Hepatocyte (in vitro differentiated cells): ENCODE data around the gene PER2.

Experiments used
- EZH2 ChIP-seq: fragments of 200-600 bp; sonication (generic); IDR thresholded peaks from 2 replicates; pipeline ENCODE4 v1.6.1; 2016; ENCODE audit warnings: antibody characterized with exemption, mild to moderate bottlenecking, borderline replicate concordance
- EZH2phosphoT487 ChIP-seq: fragments of 200-600 bp; sonication (generic); IDR thresholded peaks from one replicate; pipeline ENCODE4 v1.6.1; 2018; ENCODE audit warnings: antibody characterized with exemption, mild to moderate bottlenecking, low read depth, moderate library complexity; ENCODE audit not compliant: unreplicated experiment, severe bottlenecking
- TF ChIP-seq, protein P1 (sequence below): fragments of 200-600 bp; sonication (generic); IDR thresholded peaks from 2 replicates; pipeline ENCODE4 v1.5.1; 2016; ENCODE audit warnings: antibody characterized with exemption, mild to moderate bottlenecking; ENCODE audit not compliant: poor library complexity

DNA sequence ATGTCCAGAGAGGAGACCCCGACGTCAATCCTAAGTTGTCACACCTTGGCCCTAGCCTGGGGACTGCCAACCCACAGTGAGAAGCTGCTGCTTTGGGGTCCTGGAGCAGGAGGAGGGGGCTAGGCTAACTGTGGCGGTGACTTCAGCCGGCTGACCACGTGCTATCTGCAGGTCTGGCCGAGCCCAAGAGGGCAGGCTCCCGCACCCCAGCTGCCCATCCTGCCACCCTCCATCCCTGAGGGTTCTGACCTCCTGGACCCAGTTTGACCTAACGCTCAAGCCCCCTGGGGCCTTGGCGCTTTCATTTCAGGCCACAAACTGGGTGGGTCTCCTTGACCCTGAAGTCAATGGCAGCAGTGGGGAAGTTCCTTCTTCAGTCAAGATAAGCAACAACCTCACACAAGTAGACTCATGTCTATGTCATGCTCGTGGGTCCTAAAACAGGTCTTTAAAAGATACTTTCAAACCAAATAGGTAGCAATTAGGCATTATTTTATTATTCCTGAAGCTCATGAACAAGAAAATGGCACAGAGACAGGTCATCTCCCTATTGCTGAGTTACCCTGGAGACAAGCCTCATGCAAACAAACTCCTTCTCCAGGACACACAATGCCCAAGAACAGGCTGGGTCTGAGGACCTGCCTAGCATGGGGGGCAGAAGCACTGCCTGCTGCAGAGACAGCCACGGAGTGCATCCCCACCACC, 50.8 kb downstream of the PER2 start:
- TF ChIP-seq EZH2 (no peak), EZH2phosphoT487 (no peak)
- TF ChIP-seq, protein P1, sequence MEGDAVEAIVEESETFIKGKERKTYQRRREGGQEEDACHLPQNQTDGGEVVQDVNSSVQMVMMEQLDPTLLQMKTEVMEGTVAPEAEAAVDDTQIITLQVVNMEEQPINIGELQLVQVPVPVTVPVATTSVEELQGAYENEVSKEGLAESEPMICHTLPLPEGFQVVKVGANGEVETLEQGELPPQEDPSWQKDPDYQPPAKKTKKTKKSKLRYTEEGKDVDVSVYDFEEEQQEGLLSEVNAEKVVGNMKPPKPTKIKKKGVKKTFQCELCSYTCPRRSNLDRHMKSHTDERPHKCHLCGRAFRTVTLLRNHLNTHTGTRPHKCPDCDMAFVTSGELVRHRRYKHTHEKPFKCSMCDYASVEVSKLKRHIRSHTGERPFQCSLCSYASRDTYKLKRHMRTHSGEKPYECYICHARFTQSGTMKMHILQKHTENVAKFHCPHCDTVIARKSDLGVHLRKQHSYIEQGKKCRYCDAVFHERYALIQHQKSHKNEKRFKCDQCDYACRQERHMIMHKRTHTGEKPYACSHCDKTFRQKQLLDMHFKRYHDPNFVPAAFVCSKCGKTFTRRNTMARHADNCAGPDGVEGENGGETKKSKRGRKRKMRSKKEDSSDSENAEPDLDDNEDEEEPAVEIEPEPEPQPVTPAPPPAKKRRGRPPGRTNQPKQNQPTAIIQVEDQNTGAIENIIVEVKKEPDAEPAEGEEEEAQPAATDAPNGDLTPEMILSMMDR: no peak
